ENCODE measurements around the gene ACADSB.

Gene ACADSB

DNA sequence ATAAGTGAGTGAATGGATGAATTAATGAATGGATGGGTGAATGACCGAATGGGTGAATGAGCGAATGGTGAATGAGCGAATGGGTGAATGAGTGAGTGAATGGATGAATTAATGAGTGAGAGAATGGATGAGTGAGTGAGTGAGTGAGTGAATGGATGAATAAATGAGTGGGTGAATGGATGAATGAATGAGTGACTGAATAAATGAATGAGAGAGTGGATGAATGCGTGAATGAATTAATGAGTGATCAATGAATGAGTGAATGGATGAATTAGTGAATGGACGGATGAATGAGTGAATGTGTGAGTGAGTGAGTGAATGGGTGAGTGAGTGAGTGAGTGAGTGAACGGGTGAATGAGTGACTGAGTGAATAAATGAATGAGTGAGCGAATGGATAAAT, 77.5 kb downstream of the ACADSB start:
- no peak overlapping the region for H3K27ac ChIP-seq (ENCODE audit: low read depth, low read length)
- H3K9me3 ChIP-seq (ENCODE audit: low read length): no peaks in the 10 kb centered on the region
- H3K27me3 ChIP-seq (ENCODE audit: control insufficient read depth in 1 of 2, insufficient read depth in 2 of 2, low read length in 2 of 2): no peaks in the 10 kb centered on the region
- H3K4me1 ChIP-seq (ENCODE audit: insufficient read depth, low read length): no peaks in the 10 kb centered on the region
- H3K4me3 ChIP-seq (ENCODE audit: low read depth in 1 of 2, low read length in 2 of 2): no peak overlapping the region
- H3K36me3 ChIP-seq (ENCODE audit: insufficient read depth, low read length): no peaks in the 10 kb centered on the region
- no peak overlapping the region for H3K9ac ChIP-seq (ENCODE audit: low read length)

DNA sequence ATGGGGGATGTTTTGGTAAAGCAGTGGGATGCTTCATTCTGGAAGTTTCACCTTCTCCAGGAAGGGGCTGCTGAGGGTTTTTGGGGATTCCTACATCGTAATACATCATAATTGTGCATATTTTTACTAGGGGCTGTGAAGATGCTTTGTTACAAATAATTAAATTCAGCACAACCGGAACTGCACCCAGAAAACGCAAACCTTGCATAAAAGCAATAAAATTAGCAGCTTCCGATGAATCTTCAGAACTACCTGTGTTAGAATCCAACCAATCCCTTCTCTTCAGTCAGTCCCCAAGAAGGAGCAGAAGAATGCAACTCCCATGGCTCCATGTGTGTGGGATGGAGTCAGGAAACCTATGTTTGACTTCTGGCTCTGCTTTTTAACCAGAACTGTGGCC, 78.5 kb downstream of the ACADSB start:
- Histone ChIP-seq H3K27ac (ENCODE audit: low read depth, low read length) (no peak overlapping the region), H3K9me3 (ENCODE audit: low read length) (no peaks in the 10 kb centered on the region), H3K9ac (ENCODE audit: low read length) (no peak overlapping the region), H3K36me3 (ENCODE audit: insufficient read depth, low read length) (no peaks in the 10 kb centered on the region), H3K4me3 (ENCODE audit: low read depth in 1 of 2, low read length in 2 of 2) (no peak overlapping the region), H3K27me3 (ENCODE audit: control insufficient read depth in 1 of 2, insufficient read depth in 2 of 2, low read length in 2 of 2) (no peaks in the 10 kb centered on the region), H3K4me1 (ENCODE audit: insufficient read depth, low read length) (no peaks in the 10 kb centered on the region)

DNA sequence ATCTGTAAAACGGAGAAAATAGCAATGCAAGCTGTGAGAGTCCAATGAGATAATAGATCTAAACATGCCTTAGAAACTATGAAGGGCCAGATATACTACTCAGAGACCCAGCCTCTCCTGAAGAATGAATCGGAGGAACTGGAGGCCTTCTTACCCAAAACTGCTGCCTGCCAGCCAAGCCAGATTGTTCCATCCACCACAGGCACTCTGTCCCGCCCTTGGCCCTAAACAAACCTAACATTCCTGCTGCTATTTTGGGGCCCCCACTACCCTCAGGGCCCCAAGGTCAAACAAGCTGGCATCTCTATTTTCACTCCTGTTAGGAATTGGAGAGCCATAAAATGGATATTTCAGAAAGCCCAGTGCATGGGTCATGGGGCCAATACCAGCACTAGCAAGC, 79.0 kb downstream of the ACADSB start:
- H3K27me3 ChIP-seq (ENCODE audit: control insufficient read depth in 1 of 2, insufficient read depth in 2 of 2, low read length in 2 of 2): no peaks in the 10 kb centered on the region
- no peak overlapping the region for H3K4me3 ChIP-seq (ENCODE audit: low read depth in 1 of 2, low read length in 2 of 2)
- H3K4me1 ChIP-seq (ENCODE audit: insufficient read depth, low read length): no peaks in the 10 kb centered on the region
- no peaks in the 10 kb centered on the region for H3K9me3 ChIP-seq (ENCODE audit: low read length)
- no peak overlapping the region for H3K9ac ChIP-seq (ENCODE audit: low read length)
- no peaks in the 10 kb centered on the region for H3K36me3 ChIP-seq (ENCODE audit: insufficient read depth, low read length)
- H3K27ac ChIP-seq (ENCODE audit: low read depth, low read length): no peak overlapping the region

DNA sequence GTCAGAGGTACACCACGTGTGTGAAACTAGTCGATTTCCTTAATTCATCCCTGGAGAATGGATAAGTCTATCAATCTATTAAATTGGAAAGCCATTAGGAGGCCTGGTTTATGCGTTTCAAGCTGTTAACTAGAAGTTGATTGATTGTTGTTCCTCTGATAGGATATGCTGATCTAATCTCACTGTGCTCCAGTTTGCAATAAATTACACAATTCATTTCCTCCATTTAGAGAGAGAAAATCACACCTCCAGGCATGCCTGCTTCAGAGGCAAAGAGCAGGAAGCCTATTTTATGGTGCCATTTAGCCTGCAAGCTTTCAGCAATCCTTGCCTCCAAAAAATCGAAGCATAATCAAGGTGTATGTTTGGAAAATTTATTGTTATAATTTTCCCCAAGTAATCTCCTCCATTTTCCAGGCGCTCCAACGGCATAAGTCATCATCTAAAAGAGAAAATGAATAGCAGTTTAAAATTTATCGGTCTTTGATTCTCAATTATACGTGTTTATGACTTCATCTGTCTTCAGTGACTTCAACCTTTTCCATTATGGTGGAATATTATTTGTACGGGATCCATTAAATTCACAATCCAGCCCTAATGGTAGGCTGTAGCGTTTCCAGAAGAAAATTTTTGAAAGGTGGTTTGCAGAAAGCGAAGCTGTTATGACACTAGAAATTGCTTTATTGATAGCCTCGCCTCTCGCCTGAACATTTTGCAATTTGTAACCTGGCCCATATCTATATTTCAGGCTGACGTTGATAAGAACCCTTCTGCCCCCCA, 84.0 kb downstream of the ACADSB start:
- H3K9me3 ChIP-seq (ENCODE audit: low read length): no peaks in the 10 kb centered on the region
- no peak overlapping the region for H3K4me3 ChIP-seq (ENCODE audit: low read depth in 1 of 2, low read length in 2 of 2)
- H3K4me1 ChIP-seq (ENCODE audit: insufficient read depth, low read length): no peaks in the 10 kb centered on the region
- H3K27me3 ChIP-seq (ENCODE audit: control insufficient read depth in 1 of 2, insufficient read depth in 2 of 2, low read length in 2 of 2): no peaks in the 10 kb centered on the region
- no peak overlapping the region for H3K9ac ChIP-seq (ENCODE audit: low read length)
- no peaks in the 10 kb centered on the region for H3K36me3 ChIP-seq (ENCODE audit: insufficient read depth, low read length)
- no peak overlapping the region for H3K27ac ChIP-seq (ENCODE audit: low read depth, low read length)

DNA sequence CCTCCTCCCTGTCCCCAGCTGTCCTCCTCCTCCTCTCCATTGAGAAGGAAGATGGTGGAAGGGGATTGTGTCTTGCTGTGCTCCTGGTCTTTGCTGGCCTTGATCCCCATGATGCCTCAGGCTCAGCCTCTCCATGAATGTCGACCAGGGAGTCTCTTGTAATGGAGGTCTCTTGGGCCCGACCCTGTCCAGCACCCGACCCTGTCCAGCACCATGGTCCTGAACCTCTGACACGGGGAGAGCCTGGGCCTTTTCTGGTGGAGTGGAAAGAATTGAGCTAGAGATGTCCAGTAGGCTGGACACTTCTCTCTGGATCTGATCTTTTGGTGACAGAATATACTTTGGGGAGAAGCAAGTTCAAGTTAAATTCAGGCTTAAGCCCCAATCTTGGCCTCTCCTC, 84.7 kb downstream of the ACADSB start:
- Histone ChIP-seq H3K4me3 (ENCODE audit: low read depth in 1 of 2, low read length in 2 of 2) (no peak overlapping the region), H3K9me3 (ENCODE audit: low read length) (no peaks in the 10 kb centered on the region), H3K4me1 (ENCODE audit: insufficient read depth, low read length) (no peaks in the 10 kb centered on the region), H3K27me3 (ENCODE audit: control insufficient read depth in 1 of 2, insufficient read depth in 2 of 2, low read length in 2 of 2) (no peaks in the 10 kb centered on the region), H3K36me3 (ENCODE audit: insufficient read depth, low read length) (no peaks in the 10 kb centered on the region), H3K27ac (ENCODE audit: low read depth, low read length) (no peak overlapping the region), H3K9ac (ENCODE audit: low read length) (no peak overlapping the region)

DNA sequence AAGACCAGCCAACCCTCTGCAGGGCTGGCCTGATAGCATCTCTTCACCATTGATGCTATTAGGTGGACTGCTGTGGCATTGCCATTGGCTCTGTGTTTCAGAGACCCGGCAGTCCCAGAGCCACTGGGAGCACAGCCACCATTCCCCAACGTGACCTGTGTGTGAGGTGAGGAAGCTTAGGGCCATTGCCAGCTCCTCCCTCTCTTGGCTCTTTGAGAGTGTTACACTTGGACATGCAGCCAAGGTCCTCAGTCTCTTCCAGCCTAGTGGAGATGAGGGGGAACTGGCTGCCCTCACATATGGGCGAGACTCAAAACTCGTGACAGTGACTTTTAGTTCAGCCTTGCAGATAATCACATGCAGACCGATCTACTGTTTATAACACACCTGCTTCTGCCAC, 87.6 kb downstream of the ACADSB start:
- Histone ChIP-seq H3K4me3 (ENCODE audit: low read depth in 1 of 2, low read length in 2 of 2) (no peak overlapping the region), H3K9ac (ENCODE audit: low read length) (no peak overlapping the region), H3K27me3 (ENCODE audit: control insufficient read depth in 1 of 2, insufficient read depth in 2 of 2, low read length in 2 of 2) (no peaks in the 10 kb centered on the region), H3K27ac (ENCODE audit: low read depth, low read length) (no peak overlapping the region), H3K36me3 (ENCODE audit: insufficient read depth, low read length) (no peaks in the 10 kb centered on the region), H3K9me3 (ENCODE audit: low read length) (no peaks in the 10 kb centered on the region), H3K4me1 (ENCODE audit: insufficient read depth, low read length) (no peaks in the 10 kb centered on the region)

DNA sequence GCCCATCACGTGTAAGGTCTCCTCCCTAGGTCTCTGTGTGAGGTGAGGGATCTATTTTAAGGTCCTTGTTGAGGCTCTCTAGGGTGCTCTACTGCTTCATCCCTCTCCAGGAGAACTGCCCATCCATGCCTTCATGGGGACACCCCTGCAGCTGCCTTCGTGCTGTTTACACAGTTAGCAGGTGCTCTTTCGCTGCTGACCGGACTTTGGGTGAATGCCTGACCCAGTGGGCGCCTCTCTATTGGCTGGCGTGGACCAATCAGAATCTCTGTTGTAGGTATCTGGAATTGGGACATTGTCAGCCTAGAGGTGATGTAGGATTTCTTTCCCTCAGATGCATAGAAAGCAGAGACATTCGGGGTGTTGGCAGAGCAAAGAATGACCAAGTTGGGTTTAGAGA, 88.2 kb downstream of the ACADSB start:
- H3K27me3 ChIP-seq (ENCODE audit: control insufficient read depth in 1 of 2, insufficient read depth in 2 of 2, low read length in 2 of 2): no peaks in the 10 kb centered on the region
- H3K36me3 ChIP-seq (ENCODE audit: insufficient read depth, low read length): no peaks in the 10 kb centered on the region
- H3K9ac ChIP-seq (ENCODE audit: low read length): no peak overlapping the region
- no peaks in the 10 kb centered on the region for H3K4me1 ChIP-seq (ENCODE audit: insufficient read depth, low read length)
- no peaks in the 10 kb centered on the region for H3K9me3 ChIP-seq (ENCODE audit: low read length)
- H3K27ac ChIP-seq (ENCODE audit: low read depth, low read length): no peak overlapping the region
- no peak overlapping the region for H3K4me3 ChIP-seq (ENCODE audit: low read depth in 1 of 2, low read length in 2 of 2)

DNA sequence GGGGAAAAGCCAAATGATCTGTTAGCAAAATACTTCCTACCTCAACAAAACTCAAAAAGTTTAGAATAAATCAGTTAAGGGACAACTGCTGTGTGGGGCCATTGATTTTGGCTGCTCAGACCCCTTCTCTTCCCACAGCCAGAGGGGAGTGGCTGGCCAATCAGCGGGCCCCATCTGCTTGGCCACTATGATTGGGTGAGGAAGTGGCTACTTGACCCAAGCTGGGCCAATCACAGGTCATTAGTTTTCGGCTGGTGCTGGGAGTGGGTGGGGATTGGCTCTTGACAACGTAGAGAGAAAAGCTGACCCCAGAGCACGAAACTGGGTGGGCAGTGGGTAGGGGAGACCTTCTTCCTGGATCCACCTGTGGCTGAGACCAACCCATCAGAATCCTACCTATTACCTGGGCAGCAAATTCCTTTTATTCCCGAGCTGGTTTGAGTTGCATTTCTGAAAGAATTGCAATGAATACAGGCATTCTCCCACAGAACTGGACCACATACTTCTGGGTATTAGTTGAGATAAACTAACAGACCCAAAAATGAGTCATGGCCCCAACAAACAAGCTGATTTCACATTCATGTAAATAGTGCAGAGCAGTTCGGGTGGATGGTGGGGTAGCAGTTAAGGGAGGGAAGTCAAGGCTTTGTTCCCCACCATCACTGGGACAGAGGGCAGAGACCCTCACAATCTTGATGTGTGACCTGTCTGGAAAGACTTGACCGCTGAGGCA, 91.4 kb downstream of the ACADSB start:
- no peaks in the 10 kb centered on the region for H3K27me3 ChIP-seq (ENCODE audit: control insufficient read depth in 1 of 2, insufficient read depth in 2 of 2, low read length in 2 of 2)
- no peaks in the 10 kb centered on the region for H3K9me3 ChIP-seq (ENCODE audit: low read length)
- H3K4me1 ChIP-seq (ENCODE audit: insufficient read depth, low read length): no peaks in the 10 kb centered on the region
- H3K4me3 ChIP-seq (ENCODE audit: low read depth in 1 of 2, low read length in 2 of 2): no peak overlapping the region
- H3K9ac ChIP-seq (ENCODE audit: low read length): no peak overlapping the region
- no peak overlapping the region for H3K27ac ChIP-seq (ENCODE audit: low read depth, low read length)
- no peaks in the 10 kb centered on the region for H3K36me3 ChIP-seq (ENCODE audit: insufficient read depth, low read length)

DNA sequence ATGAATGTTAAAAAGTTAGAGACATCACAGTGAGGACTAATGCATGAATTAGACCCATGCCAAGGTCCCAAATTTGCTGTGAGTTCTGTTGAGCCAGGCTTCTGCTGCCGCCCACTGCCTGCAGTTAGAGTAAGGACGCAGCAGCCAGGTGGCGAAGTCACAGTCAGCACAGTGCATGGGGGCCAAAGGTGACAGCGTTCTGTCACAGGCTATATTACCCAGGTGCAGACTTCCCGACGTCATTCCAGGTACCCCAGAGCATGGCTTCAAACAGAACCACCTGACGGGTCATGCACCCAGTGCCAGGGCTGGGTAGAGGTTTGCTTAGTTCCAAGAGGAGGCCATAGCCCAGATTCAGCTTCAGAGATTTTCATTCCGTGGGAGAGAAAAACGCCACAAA, 93.1 kb downstream of the ACADSB start:
- Histone ChIP-seq H3K36me3 (ENCODE audit: insufficient read depth, low read length) (no peaks in the 10 kb centered on the region), H3K9ac (ENCODE audit: low read length) (no peak overlapping the region), H3K4me1 (ENCODE audit: insufficient read depth, low read length) (no peaks in the 10 kb centered on the region), H3K4me3 (ENCODE audit: low read depth in 1 of 2, low read length in 2 of 2) (no peak overlapping the region), H3K9me3 (ENCODE audit: low read length) (no peaks in the 10 kb centered on the region), H3K27me3 (ENCODE audit: control insufficient read depth in 1 of 2, insufficient read depth in 2 of 2, low read length in 2 of 2) (no peaks in the 10 kb centered on the region), H3K27ac (ENCODE audit: low read depth, low read length) (no peak overlapping the region)

DNA sequence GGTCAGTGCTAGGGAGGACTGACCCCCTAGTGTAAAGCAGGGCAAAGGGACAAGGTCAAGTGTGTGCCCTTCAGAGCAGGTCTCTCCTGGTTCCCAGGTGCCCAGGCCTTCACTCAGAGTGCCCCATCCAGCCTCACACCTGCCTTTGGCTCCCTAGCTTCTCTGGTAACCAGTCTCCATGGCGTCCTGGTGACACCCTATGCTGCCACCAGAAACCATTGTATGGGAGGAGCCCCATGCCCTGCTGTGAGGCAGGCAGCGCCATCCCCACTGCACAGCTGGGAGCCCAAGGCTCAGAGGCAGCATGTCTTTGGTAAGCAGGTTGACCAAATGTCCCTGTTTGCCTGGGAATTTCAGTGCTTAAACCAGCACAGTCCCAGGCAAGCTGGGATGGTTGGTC, 93.9 kb downstream of the ACADSB start:
- H3K4me3 ChIP-seq (ENCODE audit: low read depth in 1 of 2, low read length in 2 of 2): no peak overlapping the region
- no peaks in the 10 kb centered on the region for H3K4me1 ChIP-seq (ENCODE audit: insufficient read depth, low read length)
- no peaks in the 10 kb centered on the region for H3K36me3 ChIP-seq (ENCODE audit: insufficient read depth, low read length)
- no peak overlapping the region for H3K9ac ChIP-seq (ENCODE audit: low read length)
- H3K27me3 ChIP-seq (ENCODE audit: control insufficient read depth in 1 of 2, insufficient read depth in 2 of 2, low read length in 2 of 2): no peaks in the 10 kb centered on the region
- no peaks in the 10 kb centered on the region for H3K9me3 ChIP-seq (ENCODE audit: low read length)
- H3K27ac ChIP-seq (ENCODE audit: low read depth, low read length): no peak overlapping the region

DNA sequence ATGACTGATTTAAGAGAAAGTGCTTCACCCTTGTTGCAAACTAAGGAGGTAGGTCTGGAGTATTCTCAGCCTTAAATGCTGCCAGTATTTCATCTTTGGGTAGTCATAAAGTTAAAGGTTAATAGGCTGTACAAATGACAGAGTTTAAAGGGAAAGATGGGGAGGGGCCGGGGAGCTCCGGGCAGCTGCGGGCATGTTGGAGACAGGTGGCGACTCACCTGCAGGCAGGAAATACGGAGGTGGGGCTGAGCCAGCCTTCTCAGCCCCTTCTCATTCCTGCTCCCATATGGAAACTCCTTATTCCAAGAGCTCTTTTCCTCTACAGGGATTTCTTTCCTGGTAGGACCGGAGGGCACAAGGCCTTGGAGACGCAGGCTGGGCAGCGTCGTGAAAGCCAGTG, 95.1 kb downstream of the ACADSB start:
- Histone ChIP-seq H3K36me3 (ENCODE audit: insufficient read depth, low read length) (no peaks in the 10 kb centered on the region), H3K9me3 (ENCODE audit: low read length) (no peaks in the 10 kb centered on the region), H3K27me3 (ENCODE audit: control insufficient read depth in 1 of 2, insufficient read depth in 2 of 2, low read length in 2 of 2) (no peaks in the 10 kb centered on the region), H3K9ac (ENCODE audit: low read length) (no peak overlapping the region), H3K27ac (ENCODE audit: low read depth, low read length) (no peak overlapping the region), H3K4me1 (ENCODE audit: insufficient read depth, low read length) (no peaks in the 10 kb centered on the region), H3K4me3 (ENCODE audit: low read depth in 1 of 2, low read length in 2 of 2) (no peak overlapping the region)

Measured in muscle layer of colon (tissue), 2 donors.